HCT116 (cell line): Measurements from ENCODE around the gene PRND.
"Not testable (repeated sequence)": the region's sequence is repeated elsewhere in the genome, so short reads cannot be mapped to it uniquely, and the experiment has no call there.

Source experiments
- CTCF ChIP-seq, 3 experiments: fragments of 200-600 bp in 1 of 3; sonication (generic) in 1 of 3; IDR thresholded peaks in 2 of 3; conservative IDR thresholded peaks in 1 of 3; 2 replicates each; pipeline ENCODE4 v1.5.1; 2012 to 2017; ENCODE audit warnings: low read depth in 2 of 3, low read length in 2 of 3, antibody characterized with exemption in 1 of 3, borderline replicate concordance in 1 of 3, control low read depth in 1 of 3, mild to moderate bottlenecking in 1 of 3, mixed read lengths in 1 of 3, mixed run types in 1 of 3, moderate library complexity in 1 of 3; ENCODE audit not compliant: insufficient read depth in 1 of 3
- MAX ChIP-seq: IDR thresholded peaks from 2 replicates; pipeline ENCODE4 v1.6.1; 2012
- SIN3A ChIP-seq: IDR thresholded peaks from 2 replicates; pipeline ENCODE4 v1.6.1; 2012; ENCODE audit warnings: low read depth

DNA sequence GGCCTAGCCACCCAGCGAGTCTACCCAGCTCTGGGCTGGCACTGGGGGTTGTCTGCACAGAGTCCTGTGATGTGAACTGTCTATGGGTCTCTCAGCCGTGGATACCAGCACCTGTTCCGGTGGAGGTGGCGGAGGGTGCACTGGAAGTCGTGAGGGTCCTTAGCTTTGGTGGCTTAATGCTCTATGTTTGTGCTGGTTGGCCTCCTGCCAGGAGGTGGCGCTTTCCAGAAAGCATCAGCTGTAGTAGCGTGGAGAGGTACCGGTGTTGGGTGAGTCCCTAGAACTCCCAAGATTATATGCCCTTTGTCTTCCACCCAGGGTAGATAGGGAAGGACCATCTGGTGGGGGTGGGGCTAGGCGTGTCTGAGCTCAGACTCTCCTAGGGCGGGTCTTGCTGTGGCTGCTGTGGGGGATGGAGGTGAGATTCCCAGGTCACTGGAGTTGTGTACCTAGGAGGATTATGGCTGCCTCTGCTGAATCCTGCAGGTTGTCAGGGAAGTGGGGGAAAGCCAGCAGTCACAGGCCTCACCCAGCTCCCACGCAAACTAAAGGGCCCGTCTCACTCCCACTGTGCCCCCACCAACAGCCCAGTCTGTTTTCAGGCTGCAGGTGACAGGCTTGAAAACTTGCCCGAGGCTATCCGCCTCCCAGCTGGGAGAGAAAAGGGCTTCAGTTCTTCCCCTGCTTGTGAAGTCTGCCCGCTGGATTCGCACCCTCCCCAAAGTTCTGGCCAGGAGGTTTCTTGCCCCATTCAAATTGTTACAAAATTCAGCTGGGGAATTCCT, 37.6 kb downstream of the PRND start:
- TF ChIP-seq CTCF (IDR thresholded peaks at IDR 0.05 in 2 of 3, conservative IDR thresholded peaks at IDR 0.05 in 1 of 3; ENCODE audit: borderline replicate concordance in 1 of 3, insufficient read depth in 1 of 3, low read depth in 2 of 3, low read length in 2 of 3) = peak in 2 of 3 experiments; percentile 8 to 30; a peak in 2 of 6 replicates
- TF ChIP-seq SIN3A, MAX: not testable (repeated sequence)
